CD4-positive, alpha-beta memory T cell (primary cell): ENCODE data around the gene SNRPN. TPM values are rescaled to one million over a fixed set of nuclear protein-coding genes. Genes with fewer than 3 reads are reported as not detected.

Source experiments
- CTCF ChIA-PET: fragments of 350-600 bp; sonication (Branson Sonifier 250); formaldehyde crosslinking; loops from one replicate; lab custom pipeline; 2021; ENCODE audit warnings: inconsistent platforms; ENCODE audit not compliant: partially characterized antibody; lab: Charles Lee
- POLR2A ChIA-PET: fragments of 350-600 bp; sonication (Branson Sonifier 250); formaldehyde crosslinking; loops from one replicate; lab custom pipeline; 2021; ENCODE audit not compliant: partially characterized antibody; lab: Charles Lee
- DNase-seq, 5 donors: peaks; one replicate each; pipeline versions ENCODE4 v3.0.0 to v3.0.0-alpha.2; 2020 to 2022; ENCODE audit warnings: mixed read lengths in 1 of 5
- H3K27ac ChIP-seq: one replicate; pipeline ENCODE4 v1.7.0; 2013; ENCODE audit warnings: low read depth, low read length
- H3K27me3 ChIP-seq: 2 replicates; pipeline ENCODE4 v1.7.0; 2013; ENCODE audit warnings: mild to moderate bottlenecking, low read length, moderate library complexity; ENCODE audit not compliant: insufficient read depth
- H3K36me3 ChIP-seq: 2 replicates; pipeline ENCODE4 v1.7.0; 2013; ENCODE audit warnings: mild to moderate bottlenecking, low read length, moderate library complexity; ENCODE audit not compliant: insufficient read depth
- H3K4me1 ChIP-seq: 2 replicates; pipeline ENCODE4 v1.7.0; 2013; ENCODE audit warnings: mild to moderate bottlenecking, low read length, moderate library complexity; ENCODE audit not compliant: insufficient read depth
- H3K4me3 ChIP-seq, 2 donors: one replicate each; pipeline ENCODE4 v1.7.0; 2013; ENCODE audit warnings: low read length in 2 of 2, mild to moderate bottlenecking in 1 of 2
- H3K9me3 ChIP-seq, 2 donors: one replicate each; pipeline ENCODE4 v1.7.0; 2013; ENCODE audit warnings: low read length in 2 of 2, control low read depth in 1 of 2; ENCODE audit not compliant: control insufficient read depth in 1 of 2
- H3K27ac Mint-ChIP-seq, 7 donors: one replicate each; pipeline ENCODE4 v1.8.0; 2020 to 2021; ENCODE audit warnings: mixed read lengths in 7 of 7, mild to moderate bottlenecking in 6 of 7, inconsistent platforms in 3 of 7, moderate library complexity in 3 of 7
- H3K27me3 Mint-ChIP-seq, 2 donors: one replicate each; pipeline ENCODE4 v1.8.0; 2020 to 2021; ENCODE audit warnings: mixed read lengths in 2 of 2
- H3K36me3 Mint-ChIP-seq, 2 donors: one replicate each; pipeline ENCODE4 v1.8.0; 2020 to 2021; ENCODE audit warnings: mixed read lengths in 2 of 2, inconsistent platforms in 1 of 2, mild to moderate bottlenecking in 1 of 2
- H3K4me1 Mint-ChIP-seq, 4 donors: one replicate each; pipeline ENCODE4 v1.8.0; 2020 to 2021; ENCODE audit warnings: mixed read lengths in 4 of 4, mild to moderate bottlenecking in 1 of 4
- H3K4me3 Mint-ChIP-seq, 8 donors: one replicate each; pipeline ENCODE4 v1.8.0; 2020 to 2021; ENCODE audit warnings: mixed read lengths in 8 of 8, mild to moderate bottlenecking in 7 of 8, moderate library complexity in 6 of 8, inconsistent platforms in 3 of 8
- H3K9me3 Mint-ChIP-seq, 8 donors: one replicate each; pipeline ENCODE4 v1.8.0; 2020 to 2021; ENCODE audit warnings: mixed read lengths in 8 of 8, mild to moderate bottlenecking in 5 of 8, inconsistent platforms in 3 of 8, moderate library complexity in 1 of 8
- intact Hi-C: fragments of 100-400 bp; cut with micrococcal nuclease; formaldehyde crosslinking; loops from one replicate; pipeline ENCODE4 v1.15.1; 2023
- polyA plus RNA-seq, 2 donors: library from polyadenylated mRNA; unstranded; fragments of 300-500 nt; fragmentation: Illumina TruSeq; gene quantifications; one replicate each; pipeline ENCODE4 v1.2.3, GENCODE V29; 2021
- total RNA-seq, 2 experiments: library from RNA; stranded (reverse); gene quantifications; one replicate each; pipeline ENCODE4 v1.2.3, GENCODE V29; 2021

SNRPN gene
- total and polyA plus RNA-seq, 4 experiments from 2014 or later, result 157 to 537 (median 242) TPM

- H3K27ac Mint-ChIP-seq, result no peak overlapping the region
- no peak overlapping the region for H3K27ac ChIP-seq
- H3K9me3 Mint-ChIP-seq, result peaks cover 0 to 7% (median 3%) of the 10 kb centered on the region in 8 donors
- CTCF ChIA-PET, result no interaction called here
- no peaks in the 10 kb centered on the region for H3K9me3 ChIP-seq
- H3K36me3 Mint-ChIP-seq, result no peaks in the 10 kb centered on the region
- H3K27me3 ChIP-seq, result no peaks in the 10 kb centered on the region
- no peaks in the 10 kb centered on the region for H3K36me3 ChIP-seq
- no peak overlapping the region for H3K4me3 ChIP-seq
- POLR2A ChIA-PET, result no interaction called here
- intact Hi-C loops, result no loop called here
- no peaks in the 10 kb centered on the region for H3K4me1 ChIP-seq
- peaks cover 0 to 2% of the 10 kb centered on the region in 2 donors for H3K27me3 Mint-ChIP-seq
- no peak overlapping the region for H3K4me3 Mint-ChIP-seq
- no peak for DNase-seq
- H3K4me1 Mint-ChIP-seq, result no peaks in the 10 kb centered on the region
Observed at GRCh38 chr15:24948495-24948894, 6.3 kb upstream of the SNRPN start.

DNA sequence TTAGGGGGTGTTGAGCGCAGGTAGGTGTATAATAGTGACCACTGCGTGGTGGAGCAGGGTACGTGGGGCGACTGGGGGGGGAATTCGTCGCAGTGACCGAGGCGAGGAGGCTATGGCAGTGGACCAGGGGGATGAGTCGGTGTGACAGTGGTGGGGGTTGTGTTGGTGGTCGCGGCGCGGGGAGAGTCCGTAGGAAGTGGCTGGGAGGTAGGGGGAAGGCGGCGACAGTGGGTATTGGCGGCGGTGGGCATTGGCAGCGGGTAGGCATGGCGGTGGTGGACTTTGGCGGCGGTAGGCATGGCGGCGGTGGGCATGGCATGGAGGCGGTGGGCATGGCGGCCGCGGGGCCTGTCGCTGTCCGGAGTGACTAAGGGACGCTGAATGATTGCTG lies 739 bp downstream of the SNRPN start:
- POLR2A ChIA-PET, result interaction anchor here (1.0 to 1.4 kb wide), 3 partner anchors 27 to 483 kb away, joined by 3 to 8 read pairs (median 3); partner anchors contain the start of gene UBE3A
- H3K9me3 Mint-ChIP-seq, result peaks cover 0 to 28% (median 11%) of the 10 kb centered on the region in 8 donors
- Histone ChIP-seq H3K36me3 (no peaks in the 10 kb centered on the region), H3K27ac (peak overlapping the region; percentile 87), H3K27me3 (no peaks in the 10 kb centered on the region), H3K4me1 (peaks cover 23% of the 10 kb centered on the region), H3K4me3 (peak overlapping the region; percentile 73 to 77), H3K9me3 (no peaks in the 10 kb centered on the region)
- H3K27me3 Mint-ChIP-seq, result peaks cover 0 to 2% of the 10 kb centered on the region in 2 donors
- CTCF ChIA-PET, result no interaction called here
- H3K4me1 Mint-ChIP-seq, result peaks cover 5 to 37% (median 19%) of the 10 kb centered on the region in 4 donors
- peak overlapping the region; percentile 94 to 98 (median 97) for H3K27ac Mint-ChIP-seq
- H3K4me3 Mint-ChIP-seq, result peak overlapping the region; percentile 92 to 98 (median 96)
- peak in 2 of 5 donors; percentile 36 to 38 for DNase-seq
- intact Hi-C loops, result loop anchor here (10.0 kb wide), 1 partner anchor 909 kb away; the partner anchor contains the start of gene ATP10A
- peaks cover 13 to 32% of the 10 kb centered on the region in 2 donors for H3K36me3 Mint-ChIP-seq

GRCh38 chr15:24956111-24956838 lies 1.5 kb downstream of the SNRPN start:
- H3K4me3 Mint-ChIP-seq, result peak overlapping the region; percentile 92 to 98 (median 96)
- ChIA-PET CTCF (interaction anchor here (0.6 kb wide), 1 partner anchor 68 kb away, joined by 3 read pairs; no protein-coding TSS in a partner anchor), POLR2A (interaction anchor here (0.7 to 1.4 kb wide), 5 partner anchors 11 to 905 kb away, joined by 3 to 8 read pairs (median 3); partner anchors contain the start of gene UBE3A)
- peaks cover 5 to 37% (median 22%) of the 10 kb centered on the region in 4 donors for H3K4me1 Mint-ChIP-seq
- Histone ChIP-seq H3K4me1 (peaks cover 26% of the 10 kb centered on the region), H3K27ac (peak overlapping the region; percentile 87), H3K4me3 (peak overlapping the region; percentile 7 to 77), H3K27me3 (no peaks in the 10 kb centered on the region), H3K36me3 (no peaks in the 10 kb centered on the region), H3K9me3 (no peaks in the 10 kb centered on the region)
- intact Hi-C loops, result loop anchor here (1.0 to 10.0 kb wide), 2 partner anchors 482 to 909 kb away; partner anchors contain the start of gene ATP10A
- H3K9me3 Mint-ChIP-seq, result peaks cover 0 to 30% (median 10%) of the 10 kb centered on the region in 8 donors
- peak; percentile 66 to 84 (median 71) for DNase-seq
- peaks cover 0 to 2% of the 10 kb centered on the region in 2 donors for H3K27me3 Mint-ChIP-seq
- H3K27ac Mint-ChIP-seq, result peak overlapping the region; percentile 94 to 98 (median 97)
- peaks cover 19 to 34% of the 10 kb centered on the region in 2 donors for H3K36me3 Mint-ChIP-seq

- Histone ChIP-seq H3K9me3 (no peaks in the 10 kb centered on the region), H3K27ac (no peak overlapping the region), H3K27me3 (no peaks in the 10 kb centered on the region), H3K36me3 (no peaks in the 10 kb centered on the region), H3K4me1 (peaks cover 26% of the 10 kb centered on the region), H3K4me3 (no peak overlapping the region)
- H3K9me3 Mint-ChIP-seq, result peaks cover 0 to 34% (median 9%) of the 10 kb centered on the region in 8 donors
- no peaks in the 10 kb centered on the region for H3K27me3 Mint-ChIP-seq
- peak overlapping the region; percentile 13 to 57 (median 48) for H3K4me3 Mint-ChIP-seq
- intact Hi-C loops, result loop anchor here (10.0 kb wide), 1 partner anchor 907 kb away; the partner anchor contains the start of gene ATP10A
- ChIA-PET CTCF (no interaction called here), POLR2A (interaction anchor here (1.3 kb wide), 1 partner anchor 22 kb away, joined by 3 read pairs; no protein-coding TSS in a partner anchor)
- H3K4me1 Mint-ChIP-seq, result peaks cover 7 to 37% (median 23%) of the 10 kb centered on the region in 4 donors
- H3K36me3 Mint-ChIP-seq, result peaks cover 28 to 37% of the 10 kb centered on the region in 2 donors
- DNase-seq, result no peak
- H3K27ac Mint-ChIP-seq, result peak overlapping the region in 4 of 7 donors; percentile 46 to 97 (median 60)
Observed at GRCh38 chr15:24957691-24958090, 2.9 kb downstream of the SNRPN start.

DNA sequence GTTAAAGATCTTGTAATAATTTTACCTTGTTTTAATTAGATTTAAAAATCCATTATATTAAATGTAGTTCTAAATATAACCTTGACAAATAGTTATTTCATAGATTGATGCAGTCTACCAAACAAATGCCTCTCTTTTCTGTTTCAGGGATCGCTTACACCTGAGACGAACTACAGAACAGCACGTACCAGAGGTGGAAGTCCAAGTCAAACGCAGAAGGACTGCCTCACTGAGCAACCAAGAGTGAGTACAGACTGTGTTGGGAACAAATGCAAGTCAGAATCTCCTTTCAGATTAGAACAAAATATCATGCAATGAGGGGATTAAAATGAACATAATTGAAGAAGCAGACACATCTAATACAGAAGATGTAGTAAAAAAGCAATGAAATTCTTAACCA lies 7.2 kb downstream of the SNRPN start:
- no peak overlapping the region for H3K27ac Mint-ChIP-seq
- CTCF ChIA-PET, result no interaction called here
- peaks cover 6 to 26% (median 14%) of the 10 kb centered on the region in 4 donors for H3K4me1 Mint-ChIP-seq
- Histone ChIP-seq H3K36me3 (peaks cover 25% of the 10 kb centered on the region), H3K9me3 (no peaks in the 10 kb centered on the region), H3K4me3 (no peak overlapping the region), H3K4me1 (peaks cover 23% of the 10 kb centered on the region), H3K27me3 (no peaks in the 10 kb centered on the region), H3K27ac (no peak overlapping the region)
- no peaks in the 10 kb centered on the region for H3K27me3 Mint-ChIP-seq
- H3K36me3 Mint-ChIP-seq, result peaks cover 51 to 65% of the 10 kb centered on the region in 2 donors
- POLR2A ChIA-PET, result no interaction called here
- H3K4me3 Mint-ChIP-seq, result no peak overlapping the region
- intact Hi-C loops, result no loop called here
- H3K9me3 Mint-ChIP-seq, result peaks cover 0 to 64% (median 29%) of the 10 kb centered on the region in 8 donors
- DNase-seq, result no peak

GRCh38 chr15:24962880-24963279 lies 8.1 kb downstream of the SNRPN start:
- peaks cover 26% of the 10 kb centered on the region for H3K36me3 ChIP-seq
- H3K9me3 ChIP-seq, result no peaks in the 10 kb centered on the region
- H3K4me1 ChIP-seq, result peaks cover 16% of the 10 kb centered on the region
- Mint-ChIP-seq H3K27ac (no peak overlapping the region), H3K9me3 (peaks cover 0 to 65% (median 30%) of the 10 kb centered on the region in 8 donors), H3K4me1 (peaks cover 2 to 18% (median 9%) of the 10 kb centered on the region in 4 donors), H3K36me3 (peaks cover 56 to 71% of the 10 kb centered on the region in 2 donors), H3K4me3 (no peak overlapping the region), H3K27me3 (no peaks in the 10 kb centered on the region)
- CTCF ChIA-PET, result no interaction called here
- H3K27me3 ChIP-seq, result no peaks in the 10 kb centered on the region
- no peak for DNase-seq
- POLR2A ChIA-PET, result no interaction called here
- no peak overlapping the region for H3K27ac ChIP-seq
- no peak overlapping the region for H3K4me3 ChIP-seq
- intact Hi-C loops, result no loop called here
